ENCODE data around the gene PRM3.

Gene PRM3

GRCh38 chr16:11235703-11235991 lies 37.8 kb downstream of the PRM3 start:
- TF ChIP-seq, protein P1, sequence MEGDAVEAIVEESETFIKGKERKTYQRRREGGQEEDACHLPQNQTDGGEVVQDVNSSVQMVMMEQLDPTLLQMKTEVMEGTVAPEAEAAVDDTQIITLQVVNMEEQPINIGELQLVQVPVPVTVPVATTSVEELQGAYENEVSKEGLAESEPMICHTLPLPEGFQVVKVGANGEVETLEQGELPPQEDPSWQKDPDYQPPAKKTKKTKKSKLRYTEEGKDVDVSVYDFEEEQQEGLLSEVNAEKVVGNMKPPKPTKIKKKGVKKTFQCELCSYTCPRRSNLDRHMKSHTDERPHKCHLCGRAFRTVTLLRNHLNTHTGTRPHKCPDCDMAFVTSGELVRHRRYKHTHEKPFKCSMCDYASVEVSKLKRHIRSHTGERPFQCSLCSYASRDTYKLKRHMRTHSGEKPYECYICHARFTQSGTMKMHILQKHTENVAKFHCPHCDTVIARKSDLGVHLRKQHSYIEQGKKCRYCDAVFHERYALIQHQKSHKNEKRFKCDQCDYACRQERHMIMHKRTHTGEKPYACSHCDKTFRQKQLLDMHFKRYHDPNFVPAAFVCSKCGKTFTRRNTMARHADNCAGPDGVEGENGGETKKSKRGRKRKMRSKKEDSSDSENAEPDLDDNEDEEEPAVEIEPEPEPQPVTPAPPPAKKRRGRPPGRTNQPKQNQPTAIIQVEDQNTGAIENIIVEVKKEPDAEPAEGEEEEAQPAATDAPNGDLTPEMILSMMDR (IDR thresholded peaks at IDR 0.05; ENCODE audit: low read depth, low read length) = no peak
- no peak for DNase-seq (ENCODE audit: extremely low read depth, low read depth)

GRCh38 chr16:11234884-11235702 lies 38.3 kb downstream of the PRM3 start:
- TF ChIP-seq, protein P1 (IDR thresholded peaks at IDR 0.05; ENCODE audit: low read depth, low read length) = no peak
- DNase-seq (ENCODE audit: extremely low read depth, low read depth) = no peak

DNA sequence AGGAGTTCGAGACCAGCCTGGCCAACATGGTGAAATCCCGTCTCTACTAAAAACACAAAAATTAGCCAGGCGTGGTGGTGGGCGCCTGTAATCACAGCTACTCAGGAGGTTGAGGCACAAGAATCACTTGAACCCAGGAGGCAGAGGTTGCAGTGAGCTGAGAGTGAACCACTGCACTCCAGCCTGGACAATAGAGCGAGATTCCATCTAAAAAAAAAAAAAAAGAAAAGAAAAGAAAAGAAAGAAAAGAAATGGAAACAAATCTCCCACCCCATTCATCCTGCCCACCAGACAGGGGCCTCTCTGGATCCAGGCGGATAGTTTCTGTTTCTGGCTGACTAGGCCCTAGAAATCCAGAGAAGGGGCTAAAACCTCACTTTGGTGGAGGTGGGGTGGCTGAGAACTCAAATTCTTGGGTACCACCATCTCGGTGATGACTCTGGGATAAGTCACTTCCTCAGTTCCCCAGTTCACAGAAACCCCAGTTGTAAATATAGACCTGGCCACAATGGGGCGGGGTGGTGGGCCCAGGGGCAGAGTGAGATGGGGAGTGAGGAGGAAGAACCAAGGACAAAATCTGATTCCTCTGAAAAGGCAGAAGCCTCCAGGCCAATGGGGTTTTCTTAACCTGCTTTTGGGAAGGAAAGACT lies 39.6 kb downstream of the PRM3 start:
- TF ChIP-seq, protein P1 (IDR thresholded peaks at IDR 0.05; ENCODE audit: low read depth, low read length) = no peak
- DNase-seq (ENCODE audit: extremely low read depth, low read depth) = no peak

DNA sequence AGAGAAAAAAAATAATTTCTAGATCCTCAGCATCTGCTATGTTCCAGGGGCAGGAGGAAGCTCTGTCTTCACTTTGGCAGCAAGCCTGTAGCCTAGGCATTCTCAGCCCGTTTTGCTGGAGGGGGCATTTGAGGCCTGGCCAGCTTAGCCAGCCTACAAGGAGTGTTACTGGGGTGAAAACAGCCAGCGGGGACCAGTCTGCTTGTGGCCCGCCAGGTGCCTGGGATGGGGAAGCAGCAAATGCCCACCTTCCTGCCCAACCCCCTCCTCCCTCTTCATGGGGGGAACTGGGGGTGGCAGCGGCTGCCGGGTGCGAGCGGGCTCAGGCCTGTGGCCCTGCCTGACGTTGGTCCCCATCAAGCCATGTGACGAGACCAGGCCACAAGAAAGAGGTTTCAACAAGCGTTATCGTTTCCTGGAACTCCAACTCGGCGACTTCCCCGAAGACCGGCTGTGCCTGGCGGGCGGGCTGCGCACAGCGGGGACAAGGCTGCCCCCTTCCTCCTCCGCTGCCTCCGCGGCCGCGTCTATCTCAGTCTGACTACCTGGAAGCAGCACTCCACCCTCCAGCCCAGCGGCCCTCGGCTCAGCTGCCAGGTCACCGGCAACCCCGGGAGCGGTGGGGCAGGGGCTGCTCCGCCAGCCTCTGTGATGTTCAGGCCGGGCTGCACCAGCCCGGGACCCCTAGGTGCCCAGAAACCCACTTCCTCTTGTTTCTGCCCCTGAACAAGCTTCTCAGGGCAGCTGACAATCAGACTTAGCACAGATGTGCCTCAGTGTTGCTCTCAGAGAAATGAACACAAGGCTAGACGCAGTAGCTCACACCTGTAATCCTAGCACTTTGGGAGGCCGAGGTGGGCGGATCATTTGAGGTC lies 40.3 kb downstream of the PRM3 start:
- TF ChIP-seq, protein P1 (IDR thresholded peaks at IDR 0.05; ENCODE audit: low read depth, low read length) = no peak
- no peak for DNase-seq (ENCODE audit: extremely low read depth, low read depth)

DNA sequence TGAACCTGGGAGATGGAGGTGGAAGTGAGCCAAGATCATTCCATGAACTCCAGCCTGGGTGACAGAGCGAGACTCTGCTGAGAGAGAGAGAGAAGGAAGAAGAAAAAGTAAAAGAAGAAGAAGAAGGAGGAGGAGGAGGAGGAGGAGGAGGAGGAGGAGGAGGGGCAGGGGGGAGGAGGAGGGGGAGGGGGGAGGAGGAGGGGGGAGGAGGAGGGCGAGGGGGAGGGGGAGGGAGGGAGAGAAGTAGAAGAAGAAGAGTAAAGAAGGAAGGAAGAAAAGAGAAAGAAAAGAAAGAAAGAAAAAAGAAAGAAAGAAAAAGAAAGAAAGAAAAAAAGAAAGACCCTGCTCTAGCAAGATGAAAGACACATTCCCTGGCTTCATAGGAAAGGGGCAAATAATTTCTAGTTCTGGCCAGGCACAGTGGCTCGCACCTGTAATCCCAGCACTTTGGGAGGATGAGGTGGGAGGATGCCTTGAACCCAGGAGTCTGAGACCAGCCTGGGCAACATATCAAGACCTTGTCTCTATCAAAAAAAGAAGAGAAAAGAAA lies 41.1 kb downstream of the PRM3 start:
- TF ChIP-seq, protein P1 (IDR thresholded peaks at IDR 0.05; ENCODE audit: low read depth, low read length) = no peak
- no peak for DNase-seq (ENCODE audit: extremely low read depth, low read depth)

- TF ChIP-seq, protein P1 (IDR thresholded peaks at IDR 0.05; ENCODE audit: low read depth, low read length) = no peak
- DNase-seq (ENCODE audit: extremely low read depth, low read depth) = no peak
These were observed 42.0 kb downstream of the PRM3 start for GRCh38 chr16:11231367-11231970.
